Measurements from ENCODE around the gene HMGB3. TPM values are rescaled to one million over a fixed set of nuclear protein-coding genes. Genes with fewer than 3 reads are reported as not detected.

The HMGB3 gene
- total RNA-seq, 1 donor from 2014 or later = 5.6 TPM

DNA sequence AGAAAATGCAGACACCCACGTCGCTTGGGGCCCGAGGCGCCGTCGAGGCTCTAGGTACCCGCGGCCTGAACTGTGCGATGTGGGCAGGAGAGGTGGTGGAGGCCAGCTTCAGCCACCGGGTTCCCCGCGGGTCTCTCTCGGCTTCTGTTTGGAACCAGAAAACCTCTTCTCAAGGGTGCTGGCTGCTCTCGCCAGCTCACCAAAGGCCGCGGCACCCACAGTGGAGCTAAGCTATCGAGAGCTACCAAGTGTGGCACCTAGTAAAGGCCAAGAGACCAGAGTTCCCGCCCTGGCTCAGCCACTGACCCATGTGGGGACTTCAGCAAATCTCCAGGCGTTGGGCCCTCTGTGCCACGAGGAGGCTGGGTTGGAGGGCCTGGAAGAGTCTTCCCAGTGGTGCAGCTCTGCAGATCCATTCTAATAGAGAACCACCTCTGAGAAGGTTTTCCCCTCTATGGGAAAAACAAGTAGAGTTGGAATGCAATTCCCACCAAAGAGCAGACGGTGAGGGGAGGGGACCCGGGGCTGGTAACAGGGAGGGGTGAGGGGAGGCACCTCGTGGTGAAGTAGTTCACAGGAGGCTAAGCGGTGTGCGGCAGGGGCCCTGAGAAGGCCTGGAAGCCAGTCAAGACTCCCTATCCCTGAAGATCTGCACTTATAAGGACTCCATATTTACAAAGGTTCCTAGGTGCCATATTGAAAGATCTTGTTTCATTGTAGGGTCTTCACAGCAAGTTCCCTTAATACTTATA lies 5.5 kb upstream of the HMGB3 start:
- Histone ChIP-seq H3K4me1 (peaks cover 2% of the 10 kb centered on the region), H3K27ac (replicated peaks) (no peak overlapping the region), H3K4me3 (no peak overlapping the region), H3K36me3 (no peaks in the 10 kb centered on the region), H3K27me3 (ENCODE audit: low read depth) (no peaks in the 10 kb centered on the region), H3K9me3 (replicated peaks) (no peaks in the 10 kb centered on the region)
- intact Hi-C loops (cut with micrococcal nuclease) = no loop called here
- DNase-seq = no peak
- TF ChIP-seq, protein P1, sequence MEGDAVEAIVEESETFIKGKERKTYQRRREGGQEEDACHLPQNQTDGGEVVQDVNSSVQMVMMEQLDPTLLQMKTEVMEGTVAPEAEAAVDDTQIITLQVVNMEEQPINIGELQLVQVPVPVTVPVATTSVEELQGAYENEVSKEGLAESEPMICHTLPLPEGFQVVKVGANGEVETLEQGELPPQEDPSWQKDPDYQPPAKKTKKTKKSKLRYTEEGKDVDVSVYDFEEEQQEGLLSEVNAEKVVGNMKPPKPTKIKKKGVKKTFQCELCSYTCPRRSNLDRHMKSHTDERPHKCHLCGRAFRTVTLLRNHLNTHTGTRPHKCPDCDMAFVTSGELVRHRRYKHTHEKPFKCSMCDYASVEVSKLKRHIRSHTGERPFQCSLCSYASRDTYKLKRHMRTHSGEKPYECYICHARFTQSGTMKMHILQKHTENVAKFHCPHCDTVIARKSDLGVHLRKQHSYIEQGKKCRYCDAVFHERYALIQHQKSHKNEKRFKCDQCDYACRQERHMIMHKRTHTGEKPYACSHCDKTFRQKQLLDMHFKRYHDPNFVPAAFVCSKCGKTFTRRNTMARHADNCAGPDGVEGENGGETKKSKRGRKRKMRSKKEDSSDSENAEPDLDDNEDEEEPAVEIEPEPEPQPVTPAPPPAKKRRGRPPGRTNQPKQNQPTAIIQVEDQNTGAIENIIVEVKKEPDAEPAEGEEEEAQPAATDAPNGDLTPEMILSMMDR (IDR thresholded peaks at IDR 0.05; ENCODE audit: borderline replicate concordance) = no peak

DNA sequence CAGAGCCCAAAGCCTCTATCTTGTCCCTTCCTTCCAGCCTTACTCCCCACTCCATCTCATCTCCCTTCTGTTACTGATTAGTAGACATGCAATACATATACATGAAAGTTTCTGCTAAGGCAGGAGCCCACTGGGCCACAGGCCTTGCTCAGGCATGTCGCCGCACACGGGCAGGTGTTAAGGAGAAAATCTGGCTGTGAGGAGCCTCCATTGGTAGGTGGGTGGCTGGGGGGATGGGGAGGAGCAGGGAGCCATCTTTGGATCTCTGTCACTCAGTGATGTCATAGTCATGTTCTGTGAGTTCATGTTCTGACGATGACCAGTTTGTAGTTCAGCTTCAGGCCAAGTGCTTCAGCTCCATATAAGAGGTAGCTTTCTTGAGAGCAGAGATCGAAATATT lies 2.9 kb upstream of the HMGB3 start:
- H3K36me3 ChIP-seq = no peaks in the 10 kb centered on the region
- H3K4me1 ChIP-seq = peaks cover 5% of the 10 kb centered on the region
- TF ChIP-seq, protein P1 (IDR thresholded peaks at IDR 0.05; ENCODE audit: borderline replicate concordance) = no peak
- H3K27me3 ChIP-seq (ENCODE audit: low read depth) = no peaks in the 10 kb centered on the region
- no peak for DNase-seq
- no peak overlapping the region for H3K27ac ChIP-seq (replicated peaks)
- H3K4me3 ChIP-seq = no peak overlapping the region
- intact Hi-C loops (cut with micrococcal nuclease) = no loop called here
- H3K9me3 ChIP-seq (replicated peaks) = no peaks in the 10 kb centered on the region

DNA sequence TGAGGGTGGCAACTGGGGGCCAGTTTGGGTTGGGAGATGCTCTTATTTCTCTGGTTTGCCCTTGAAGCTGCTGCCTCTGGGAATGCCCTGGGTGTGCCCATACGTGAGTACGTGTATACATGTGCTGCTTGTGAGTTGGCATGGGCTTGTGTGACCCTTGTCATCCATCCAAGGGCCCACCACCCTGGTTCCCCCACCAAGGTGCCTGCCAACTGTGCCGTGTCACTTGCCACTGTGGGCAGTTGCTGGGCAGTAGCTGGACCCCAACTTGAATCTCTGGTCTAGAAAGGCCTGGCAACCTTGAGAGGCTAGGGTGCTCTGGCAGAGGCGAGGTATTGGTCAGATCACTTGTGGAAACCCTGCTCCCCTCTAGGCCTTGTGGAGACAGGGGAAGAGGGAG lies 2.4 kb upstream of the HMGB3 start:
- no peak for DNase-seq
- Histone ChIP-seq H3K27me3 (ENCODE audit: low read depth) (no peaks in the 10 kb centered on the region), H3K4me1 (peaks cover 5% of the 10 kb centered on the region), H3K36me3 (no peaks in the 10 kb centered on the region), H3K27ac (replicated peaks) (no peak overlapping the region), H3K9me3 (replicated peaks) (no peaks in the 10 kb centered on the region), H3K4me3 (no peak overlapping the region)
- intact Hi-C loops (cut with micrococcal nuclease) = no loop called here
- TF ChIP-seq, protein P1 (IDR thresholded peaks at IDR 0.05; ENCODE audit: borderline replicate concordance) = no peak

DNA sequence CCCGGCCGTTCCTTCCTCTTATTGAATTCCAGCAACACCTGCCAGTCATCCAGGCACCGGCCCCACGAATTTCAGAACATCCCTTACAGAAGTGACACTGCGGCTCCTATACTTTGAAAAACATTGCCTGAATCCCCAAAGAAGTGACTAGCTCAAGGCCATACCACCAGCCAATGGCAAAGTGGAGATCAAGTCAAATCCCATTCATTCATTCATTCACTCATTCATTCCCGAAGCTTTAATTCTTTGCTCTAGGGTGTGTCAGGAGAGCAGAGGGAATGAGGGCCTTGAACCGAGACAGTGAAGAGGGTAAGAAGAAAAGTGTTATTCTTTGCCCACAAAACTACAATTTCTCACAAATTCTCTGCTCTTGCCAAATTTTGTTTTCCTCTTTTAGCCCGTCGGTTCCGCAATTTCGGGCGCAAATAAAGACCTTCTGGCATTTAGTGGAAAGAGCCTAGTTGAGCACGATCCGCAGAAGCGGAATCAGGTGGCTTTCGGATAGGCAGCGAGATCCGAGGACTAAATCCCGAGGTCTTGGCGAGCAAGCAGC lies 824 bp upstream of the HMGB3 start:
- TF ChIP-seq, protein P1 (IDR thresholded peaks at IDR 0.05; ENCODE audit: borderline replicate concordance) = no peak
- no peak for DNase-seq
- H3K9me3 ChIP-seq (replicated peaks) = no peaks in the 10 kb centered on the region
- no peaks in the 10 kb centered on the region for H3K27me3 ChIP-seq (ENCODE audit: low read depth)
- peak overlapping the region; percentile 68 for H3K4me3 ChIP-seq
- H3K4me1 ChIP-seq = peaks cover 5% of the 10 kb centered on the region
- no peak overlapping the region for H3K27ac ChIP-seq (replicated peaks)
- no peaks in the 10 kb centered on the region for H3K36me3 ChIP-seq
- intact Hi-C loops (cut with micrococcal nuclease) = no loop called here

DNA sequence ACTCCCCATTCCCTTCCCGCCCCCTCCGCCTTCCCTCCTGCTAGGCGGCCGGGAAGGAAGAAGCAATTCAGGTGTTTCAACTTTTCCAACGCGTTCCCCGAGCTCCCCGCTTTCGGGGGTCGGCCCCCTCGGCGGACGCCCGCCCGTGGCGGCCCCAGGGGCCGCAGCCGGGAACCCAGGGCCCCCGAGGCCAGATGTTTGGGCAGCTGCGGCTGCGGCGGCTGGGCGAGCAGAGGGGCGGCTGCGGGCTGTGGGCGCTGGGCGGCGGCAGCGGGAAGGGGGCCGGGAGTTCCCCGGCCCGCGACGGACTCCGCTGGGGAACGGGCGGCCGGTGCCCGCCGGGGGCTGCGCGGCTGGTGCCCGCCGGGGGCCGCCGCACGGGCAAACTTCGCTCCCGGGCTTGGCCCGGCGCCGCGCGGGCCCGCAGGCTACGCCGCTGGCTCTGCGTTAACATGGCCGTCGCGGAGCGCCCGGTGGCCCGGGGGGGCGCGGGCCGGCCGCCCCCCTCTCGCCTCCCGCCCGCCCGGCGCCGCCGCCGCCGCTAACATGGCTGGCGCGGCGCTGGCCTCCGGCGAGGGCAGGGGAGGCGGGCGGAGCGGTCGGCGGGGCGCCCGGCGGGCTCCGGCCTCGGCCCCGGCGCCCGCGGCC lies 510 bp downstream of the HMGB3 start:
- no peaks in the 10 kb centered on the region for H3K9me3 ChIP-seq (replicated peaks)
- H3K4me3 ChIP-seq = peak overlapping the region; percentile 68
- DNase-seq = no peak
- peak overlapping the region; percentile 40 for H3K27ac ChIP-seq (replicated peaks)
- TF ChIP-seq, protein P1 (IDR thresholded peaks at IDR 0.05; ENCODE audit: borderline replicate concordance) = no peak
- no peaks in the 10 kb centered on the region for H3K27me3 ChIP-seq (ENCODE audit: low read depth)
- H3K4me1 ChIP-seq = peaks cover 5% of the 10 kb centered on the region
- intact Hi-C loops (cut with micrococcal nuclease) = no loop called here
- H3K36me3 ChIP-seq = no peaks in the 10 kb centered on the region

All from left ventricle myocardium inferior (tissue), 1 donor.